ENCODE results near the gene MAP2K7.
"Not testable (repeated sequence)": the region's sequence is repeated elsewhere in the genome, so short reads cannot be mapped to it uniquely, and the experiment has no call there.

The MAP2K7 gene

GRCh38 chr19:7885818-7886217 is 17.9 kb upstream of the MAP2K7 start:
- DNase-seq = no peak

GRCh38 chr19:7887408-7888144 is 16.1 kb upstream of the MAP2K7 start:
- no peak for DNase-seq

GRCh38 chr19:7888145-7888825 is 15.4 kb upstream of the MAP2K7 start, which contains the start of gene LRRC8E:
Gene LRRC8E (plus strand): TSS chr19:7888510. CDS start chr19:7895604, 7,094 bp downstream.
- no peak for DNase-seq

- no peak for DNase-seq
Observed at GRCh38 chr19:7888826-7889217, 14.9 kb upstream of the MAP2K7 start.

- DNase-seq = not testable (repeated sequence)
Observed at GRCh38 chr19:7893362-7894101, 10.1 kb upstream of the MAP2K7 start.

GRCh38 chr19:7894612-7895309 is 8.9 kb upstream of the MAP2K7 start:
- DNase-seq = no peak

GRCh38 chr19:7895565-7895964 is 8.1 kb upstream of the MAP2K7 start:
- DNase-seq = no peak

GRCh38 chr19:7897292-7897691 is 6.4 kb upstream of the MAP2K7 start:
- DNase-seq = no peak

GRCh38 chr19:7898967-7899366 is 4.7 kb upstream of the MAP2K7 start:
- no peak for DNase-seq

GRCh38 chr19:7899751-7900378 is 3.8 kb upstream of the MAP2K7 start:
- DNase-seq = peak; percentile 53 to 78

GRCh38 chr19:7900401-7900870 is 3.2 kb upstream of the MAP2K7 start:
- DNase-seq = no peak

- no peak for DNase-seq
Observed at GRCh38 chr19:7900931-7901330, 2.7 kb upstream of the MAP2K7 start.

GRCh38 chr19:7901337-7901736 is 2.3 kb upstream of the MAP2K7 start:
- no peak for DNase-seq

GRCh38 chr19:7902796-7903243 is 857 bp upstream of the MAP2K7 start:
- DNase-seq = no peak

- peak in 1 of 2 experiments; percentile 63 for DNase-seq
Observed at GRCh38 chr19:7904074-7905020, 670 bp downstream of the MAP2K7 start.

GRCh38 chr19:7905268-7905667 is 1.6 kb downstream of the MAP2K7 start:
- DNase-seq = no peak

- no peak for DNase-seq
Observed at GRCh38 chr19:7905859-7906258, 2.2 kb downstream of the MAP2K7 start.

- DNase-seq = no peak
Observed at GRCh38 chr19:7907122-7907521, 3.4 kb downstream of the MAP2K7 start.

GRCh38 chr19:7907544-7907943 is 3.9 kb downstream of the MAP2K7 start:
- DNase-seq = no peak

- DNase-seq = no peak
Observed at GRCh38 chr19:7908078-7908699, 4.5 kb downstream of the MAP2K7 start.

Measured in NCI-H524 (cell line).